HG03432 (cell line): ENCODE data around the gene LSM14B.
"Not testable (repeated sequence)": the region's sequence is repeated elsewhere in the genome, so short reads cannot be mapped to it uniquely, and the experiment has no call there.

Source experiments
- ATAC-seq: cut with Tn5 transposase; IDR thresholded peaks from one replicate; pipeline ENCODE4 v1.9.1; 2021; ENCODE audit warnings: mild to moderate bottlenecking, moderate library complexity; ENCODE audit not compliant: unreplicated experiment

Gene LSM14B

DNA sequence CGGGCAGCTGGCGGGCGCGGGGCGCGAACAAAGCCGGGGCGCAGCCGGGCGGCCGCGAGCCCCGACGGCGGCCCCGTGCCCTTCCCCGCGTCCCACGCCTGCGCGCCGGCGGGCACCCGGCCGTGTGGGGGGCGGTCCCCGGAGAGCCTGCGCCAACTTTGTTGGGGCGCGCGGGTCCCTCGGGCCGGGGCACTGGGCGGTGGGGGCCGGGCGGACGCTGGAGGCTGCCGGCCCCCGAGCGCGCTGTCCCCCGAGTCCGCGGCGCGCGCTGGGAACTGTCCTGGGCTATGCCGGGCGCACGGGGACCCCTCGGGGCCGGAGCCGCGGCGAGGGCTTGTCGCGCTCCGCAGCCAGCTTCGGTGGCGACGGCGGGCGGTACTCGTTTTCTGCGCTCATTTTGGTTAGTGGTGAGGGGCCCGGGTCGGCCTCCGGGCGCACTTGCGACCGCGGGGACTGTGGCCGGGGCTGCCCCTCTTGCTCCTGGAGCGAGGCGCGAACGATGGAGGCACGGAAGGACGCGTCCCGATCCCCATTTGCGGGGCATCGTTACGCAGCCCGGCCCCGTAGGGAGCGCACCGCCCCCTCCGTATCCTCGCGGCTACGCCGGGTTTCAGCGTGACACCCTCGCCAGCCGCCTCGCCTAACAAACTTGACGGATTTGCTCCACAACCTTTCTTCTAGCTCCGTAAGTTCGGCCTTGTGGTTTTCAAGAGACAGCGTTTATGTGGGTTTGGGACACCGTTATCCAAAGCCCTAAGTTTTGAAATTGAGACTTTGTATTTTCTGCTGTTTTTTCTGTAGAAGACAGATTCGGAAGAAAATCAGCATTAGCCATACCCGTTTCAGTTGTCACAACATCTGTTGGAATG is 21.9 kb downstream of the LSM14B start:
- ATAC-seq: peak; percentile 37

- ATAC-seq: no peak
Observed at GRCh38 chr20:62145688-62146018, 23.4 kb downstream of the LSM14B start.

DNA sequence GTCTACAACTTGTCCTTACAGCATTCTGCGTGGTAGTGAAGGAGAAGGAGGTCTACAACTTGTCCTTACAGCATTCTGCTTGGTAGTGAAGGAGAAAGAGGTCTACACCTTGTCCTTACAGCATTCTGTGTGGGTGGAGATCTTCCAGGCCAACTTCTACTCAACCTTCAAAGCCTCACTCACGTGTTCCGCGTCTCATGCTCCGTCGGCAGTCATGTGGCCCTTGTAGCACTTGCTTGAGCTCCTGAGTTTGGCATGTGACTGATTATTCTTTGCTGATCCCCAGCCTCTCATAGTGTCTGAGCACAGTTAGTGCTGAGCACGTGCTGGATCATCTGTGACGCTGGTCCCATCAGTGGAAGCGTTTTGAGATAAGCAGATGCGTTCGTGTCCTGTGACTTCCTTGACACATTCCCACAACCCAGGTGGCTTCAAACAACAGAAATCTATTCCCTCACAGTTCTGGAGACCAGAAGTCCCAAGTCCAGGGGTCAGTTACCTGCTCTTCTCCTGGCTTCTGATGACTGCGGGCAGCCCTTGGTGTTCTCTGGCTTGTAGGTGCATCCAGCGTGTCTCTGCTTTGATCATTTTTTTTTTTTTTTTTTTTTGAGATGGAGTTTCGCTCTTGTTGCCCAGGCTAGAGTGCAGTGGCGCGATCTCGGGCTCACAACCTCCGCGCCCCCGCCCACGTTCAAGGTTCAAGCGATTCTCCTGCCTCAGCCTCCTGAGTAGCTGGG is 23.9 kb downstream of the LSM14B start:
- no peak for ATAC-seq

DNA sequence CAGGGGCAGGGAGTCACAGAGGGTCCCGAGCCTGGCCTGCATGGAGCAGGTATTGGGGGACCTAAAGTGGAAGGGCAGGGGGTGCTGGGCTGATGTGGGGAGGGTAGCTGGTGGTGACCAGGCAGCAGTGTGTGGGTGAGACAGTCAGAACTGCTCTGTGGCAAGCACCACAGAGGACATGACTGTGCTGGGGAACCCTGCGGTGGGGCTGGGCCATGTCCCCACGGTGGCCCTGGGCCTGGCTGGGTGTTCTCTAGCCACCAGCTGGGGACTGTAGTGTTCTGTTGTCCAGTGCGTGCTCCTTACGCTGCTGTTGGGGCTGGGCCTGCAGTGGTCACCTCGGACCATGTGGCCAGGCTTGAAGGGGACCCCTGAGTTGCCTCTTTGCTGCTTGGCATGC is 24.9 kb downstream of the LSM14B start:
- ATAC-seq: no peak

DNA sequence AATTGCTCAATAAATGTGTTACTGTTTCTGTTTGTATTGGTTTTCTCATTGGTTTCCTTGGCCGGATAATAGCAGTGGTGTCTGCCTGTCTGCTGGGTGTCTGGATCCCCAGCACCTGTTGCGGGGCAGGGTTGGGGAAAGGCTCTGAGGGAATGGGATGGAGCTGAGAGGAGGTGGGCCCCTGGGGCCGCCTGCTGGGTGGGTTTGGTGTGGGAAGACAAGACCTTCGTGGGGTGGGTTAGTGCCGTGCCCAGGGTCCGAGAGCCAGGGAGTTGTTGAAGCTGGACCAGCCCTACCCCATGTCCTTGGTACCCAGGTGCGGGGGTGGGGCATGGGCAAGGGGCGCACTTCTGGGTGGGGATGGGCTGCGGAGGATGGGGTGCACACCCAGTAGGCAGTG is 25.3 kb downstream of the LSM14B start:
- no peak for ATAC-seq

GRCh38 chr20:62148383-62148782 is 26.1 kb downstream of the LSM14B start:
- not testable (repeated sequence) for ATAC-seq

DNA sequence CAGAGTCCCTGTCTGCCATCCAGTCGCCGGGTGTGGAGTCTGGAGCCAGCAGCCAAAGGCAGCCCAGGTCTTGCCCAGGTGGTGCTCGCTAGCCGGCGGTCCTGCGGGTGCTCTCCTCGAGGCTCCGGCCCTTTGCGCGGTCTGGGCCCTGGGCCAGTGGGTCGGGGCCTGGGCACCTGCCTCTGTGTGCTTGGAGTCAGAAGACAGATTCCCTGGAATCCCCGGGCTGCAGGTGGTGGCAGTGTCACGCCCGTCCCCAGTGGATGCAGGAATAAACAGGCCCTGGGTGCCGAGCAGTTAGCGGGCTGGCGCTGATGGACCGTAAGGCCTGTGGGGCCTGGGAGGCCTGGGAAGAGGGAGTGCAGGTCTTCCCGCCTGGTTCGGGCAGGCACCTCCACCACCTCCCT is 26.6 kb downstream of the LSM14B start:
- ATAC-seq: no peak

DNA sequence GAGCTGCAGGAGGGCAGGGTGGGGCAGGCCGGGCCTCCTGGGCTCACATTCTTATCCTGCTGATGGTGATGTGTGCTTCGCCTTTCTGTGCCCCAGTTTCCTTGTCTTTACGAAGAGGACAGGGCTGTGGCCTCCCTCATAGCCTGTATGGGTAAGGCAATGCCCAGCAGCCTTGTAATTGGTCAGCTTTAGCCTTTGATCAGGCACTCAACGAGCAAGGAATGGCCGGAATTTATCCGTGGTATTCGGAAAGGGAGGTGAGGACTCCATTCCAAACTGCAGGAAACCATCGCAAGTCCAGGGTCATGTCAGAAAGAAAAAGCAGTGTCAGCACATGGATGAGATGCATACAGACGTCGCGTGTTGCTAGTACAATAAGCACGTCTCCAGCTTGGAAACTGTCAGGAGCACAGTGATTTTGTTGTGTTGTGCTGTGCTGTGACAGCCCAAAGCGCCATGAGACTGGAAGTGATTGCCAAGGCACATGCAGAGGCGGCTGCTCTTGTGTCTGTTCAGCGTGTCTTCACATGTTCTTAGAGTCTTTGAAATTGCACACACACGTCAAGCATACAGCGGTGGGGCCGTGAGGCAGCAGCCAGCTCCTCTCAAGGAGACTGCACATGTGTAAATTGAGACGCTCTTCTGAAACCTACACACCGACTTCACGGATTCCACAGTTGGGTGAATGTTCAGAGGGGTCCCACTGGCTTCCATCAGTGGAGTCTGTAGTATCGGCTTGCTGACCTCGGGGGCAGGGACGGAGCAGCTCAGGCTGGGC is 27.4 kb downstream of the LSM14B start:
- ATAC-seq: no peak

GRCh38 chr20:62150310-62150575 is 28.0 kb downstream of the LSM14B start:
- ATAC-seq: no peak

- no peak for ATAC-seq
Observed at GRCh38 chr20:62151225-62151624, 28.9 kb downstream of the LSM14B start.

- no peak for ATAC-seq
Observed at GRCh38 chr20:62151835-62152364, 29.6 kb downstream of the LSM14B start.

GRCh38 chr20:62155428-62156253 is 33.4 kb downstream of the LSM14B start:
- no peak for ATAC-seq

DNA sequence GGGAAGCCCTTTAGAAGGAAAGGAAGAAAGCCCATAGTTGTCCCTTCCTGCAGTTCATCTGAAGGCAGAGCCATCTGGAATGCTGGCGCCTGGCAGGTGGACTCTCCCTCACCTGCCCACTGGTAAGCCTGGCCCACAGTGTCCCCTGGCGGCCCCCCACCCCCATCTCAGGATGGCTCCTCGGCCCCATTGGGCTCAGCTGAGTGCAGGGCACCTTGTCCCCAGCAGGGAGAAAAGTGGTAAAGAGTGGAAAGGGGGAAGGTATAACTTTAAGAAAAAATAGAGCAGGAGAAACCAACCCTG is 33.9 kb downstream of the LSM14B start:
- no peak for ATAC-seq

- ATAC-seq: peak; percentile 68
Observed at GRCh38 chr20:62156592-62157386, 34.5 kb downstream of the LSM14B start.

DNA sequence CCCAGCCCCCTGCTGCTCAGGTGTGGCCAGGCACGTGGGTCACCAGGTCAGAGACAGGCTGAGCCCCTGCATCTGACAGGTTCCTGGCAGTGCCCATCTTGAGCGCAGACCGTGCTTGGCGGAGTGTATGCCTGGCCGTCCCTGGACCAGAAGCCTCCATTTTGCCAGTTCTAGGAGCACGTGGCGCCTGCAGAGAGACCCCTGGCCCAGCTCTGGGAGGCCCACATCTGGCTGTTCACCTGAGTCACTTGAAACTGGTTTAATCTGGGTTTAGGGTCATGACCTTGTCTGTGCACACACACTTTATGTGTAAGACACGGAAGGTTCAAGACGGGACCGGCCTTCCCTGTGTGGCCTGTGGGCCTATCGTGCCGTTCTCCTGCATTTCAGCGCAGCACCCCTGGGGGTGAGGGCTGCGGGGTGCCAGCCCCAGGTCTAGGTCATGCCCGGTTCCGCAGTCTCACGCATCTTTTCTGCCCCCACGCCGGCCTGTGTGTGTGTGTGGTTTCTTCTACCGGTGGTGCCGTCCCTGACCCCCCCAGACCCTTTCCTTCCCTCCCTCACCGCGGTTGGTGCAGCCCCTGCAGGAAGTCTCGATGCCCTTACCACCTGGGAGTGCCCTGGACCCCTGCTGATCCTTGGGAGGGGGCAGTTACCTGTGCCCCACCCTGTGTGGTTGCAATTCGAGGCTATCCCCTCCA is 35.3 kb downstream of the LSM14B start:
- ATAC-seq: no peak

DNA sequence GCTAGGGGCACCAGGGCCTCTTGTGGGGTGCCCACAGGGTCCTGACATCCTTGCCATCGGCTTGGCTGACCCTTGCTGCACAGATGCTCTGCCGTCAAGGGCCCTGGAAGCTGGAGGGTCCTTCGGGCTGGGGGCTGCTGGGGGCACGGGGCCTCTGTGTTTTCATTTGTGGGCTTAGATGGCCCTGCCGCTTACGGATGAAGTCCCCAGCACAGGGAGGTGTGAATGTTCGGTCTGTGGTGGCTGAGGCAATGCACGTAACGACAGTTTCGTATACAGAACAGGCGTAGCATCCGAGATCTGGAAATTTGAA is 35.8 kb downstream of the LSM14B start:
- no peak for ATAC-seq

DNA sequence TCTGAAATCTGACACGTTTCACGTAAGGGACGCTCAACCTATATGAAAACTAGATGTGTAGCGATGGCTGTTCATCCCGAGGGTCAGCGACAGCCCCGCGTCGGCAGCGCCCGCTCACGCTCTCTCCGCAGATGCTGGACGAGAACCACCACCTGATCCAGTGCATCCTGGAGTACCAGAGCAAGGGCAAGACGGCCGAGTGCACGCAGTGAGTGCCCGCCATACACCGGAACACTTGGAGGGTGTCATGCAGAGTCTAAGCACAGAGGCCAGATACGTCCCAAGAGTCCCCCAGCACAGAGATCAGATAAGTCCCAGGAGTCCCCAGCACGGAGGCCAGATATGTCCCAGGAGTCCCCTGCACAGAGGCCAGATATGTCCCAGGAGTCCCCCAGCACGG is 36.3 kb downstream of the LSM14B start:
- no peak for ATAC-seq

GRCh38 chr20:62159052-62159451 is 36.8 kb downstream of the LSM14B start:
- ATAC-seq: no peak

- ATAC-seq: peak; percentile 55
Observed at GRCh38 chr20:62159839-62160238, 37.6 kb downstream of the LSM14B start.

- no peak for ATAC-seq
Observed at GRCh38 chr20:62160253-62160652, 38.0 kb downstream of the LSM14B start.
